ENCODE data around the gene GPT2. TPM values are rescaled to one million over a fixed set of nuclear protein-coding genes. Genes with fewer than 3 reads are reported as not detected.
A peak's percentile ranks its signal among the peaks of the same experiment; 100 is the strongest.
"Not testable (repeated sequence)": the region's sequence is repeated elsewhere in the genome, so short reads cannot be mapped to it uniquely, and the experiment has no call there.

The GPT2 gene
- total RNA-seq, 1 donor from 2014 or later: 93.1 TPM

GRCh38 chr16:46857368-46857945 lies 26.7 kb upstream of the GPT2 start:
- H3K9me3 Mint-ChIP-seq (ENCODE audit: low read depth): peaks cover under 1% of the 10 kb centered on the region
- no peaks in the 10 kb centered on the region for H3K27me3 Mint-ChIP-seq
- TF ChIP-seq CTCF (IDR thresholded peaks at IDR 0.05; ENCODE audit: unreplicated experiment): peak; percentile 51
- no peak overlapping the region for H3K27ac Mint-ChIP-seq
- no peak overlapping the region for H3K4me3 Mint-ChIP-seq (ENCODE audit: low read depth)
- no peaks in the 10 kb centered on the region for H3K36me3 Mint-ChIP-seq (ENCODE audit: insufficient read depth)
- DNase-seq (ENCODE audit: low spot score, unreplicated experiment): no peak
- H3K4me1 Mint-ChIP-seq (ENCODE audit: low read depth): peaks cover 24% of the 10 kb centered on the region

- Mint-ChIP-seq H3K9me3 (ENCODE audit: low read depth) (peaks cover 4% of the 10 kb centered on the region), H3K4me3 (ENCODE audit: low read depth) (no peak overlapping the region), H3K36me3 (ENCODE audit: insufficient read depth) (no peaks in the 10 kb centered on the region), H3K27me3 (no peaks in the 10 kb centered on the region), H3K27ac (no peak overlapping the region), H3K4me1 (ENCODE audit: low read depth) (peaks cover 20% of the 10 kb centered on the region)
- DNase-seq (ENCODE audit: low spot score, unreplicated experiment): no peak
- no peak for TF ChIP-seq CTCF (IDR thresholded peaks at IDR 0.05; ENCODE audit: unreplicated experiment)
These were observed 26.0 kb upstream of the GPT2 start for GRCh38 chr16:46858151-46858550.

GRCh38 chr16:46859719-46860152 lies 24.4 kb upstream of the GPT2 start:
- peaks cover 12% of the 10 kb centered on the region for H3K4me1 Mint-ChIP-seq (ENCODE audit: low read depth)
- no peak overlapping the region for H3K27ac Mint-ChIP-seq
- peaks cover 4% of the 10 kb centered on the region for H3K9me3 Mint-ChIP-seq (ENCODE audit: low read depth)
- H3K4me3 Mint-ChIP-seq (ENCODE audit: low read depth): no peak overlapping the region
- no peak for TF ChIP-seq CTCF (IDR thresholded peaks at IDR 0.05; ENCODE audit: unreplicated experiment)
- H3K36me3 Mint-ChIP-seq (ENCODE audit: insufficient read depth): no peaks in the 10 kb centered on the region
- no peak for DNase-seq (ENCODE audit: low spot score, unreplicated experiment)
- H3K27me3 Mint-ChIP-seq: no peaks in the 10 kb centered on the region

- Mint-ChIP-seq H3K4me3 (ENCODE audit: low read depth) (no peak overlapping the region), H3K27ac (no peak overlapping the region), H3K4me1 (ENCODE audit: low read depth) (no peaks in the 10 kb centered on the region), H3K36me3 (ENCODE audit: insufficient read depth) (no peaks in the 10 kb centered on the region), H3K9me3 (ENCODE audit: low read depth) (peaks cover 4% of the 10 kb centered on the region), H3K27me3 (no peaks in the 10 kb centered on the region)
- TF ChIP-seq CTCF (IDR thresholded peaks at IDR 0.05; ENCODE audit: unreplicated experiment): no peak
- DNase-seq (ENCODE audit: low spot score, unreplicated experiment): no peak
These were observed 21.4 kb upstream of the GPT2 start for GRCh38 chr16:46862555-46863447.

- H3K4me3 Mint-ChIP-seq (ENCODE audit: low read depth): no peak overlapping the region
- no peak for DNase-seq (ENCODE audit: low spot score, unreplicated experiment)
- H3K4me1 Mint-ChIP-seq (ENCODE audit: low read depth): no peaks in the 10 kb centered on the region
- no peaks in the 10 kb centered on the region for H3K27me3 Mint-ChIP-seq
- no peak overlapping the region for H3K27ac Mint-ChIP-seq
- no peak for TF ChIP-seq CTCF (IDR thresholded peaks at IDR 0.05; ENCODE audit: unreplicated experiment)
- peaks cover 4% of the 10 kb centered on the region for H3K9me3 Mint-ChIP-seq (ENCODE audit: low read depth)
- no peaks in the 10 kb centered on the region for H3K36me3 Mint-ChIP-seq (ENCODE audit: insufficient read depth)
These were observed 17.9 kb upstream of the GPT2 start for GRCh38 chr16:46866286-46866685.

- H3K9me3 Mint-ChIP-seq (ENCODE audit: low read depth); H3K4me1 Mint-ChIP-seq (ENCODE audit: low read depth); H3K36me3 Mint-ChIP-seq (ENCODE audit: insufficient read depth); H3K27me3 Mint-ChIP-seq; H3K4me3 Mint-ChIP-seq (ENCODE audit: low read depth); DNase-seq (ENCODE audit: low spot score, unreplicated experiment): not testable (repeated sequence)
- H3K27ac Mint-ChIP-seq: peak overlapping the region; percentile 43
These were observed 16.7 kb upstream of the GPT2 start for GRCh38 chr16:46867486-46867885.

- H3K27me3 Mint-ChIP-seq; H3K36me3 Mint-ChIP-seq (ENCODE audit: insufficient read depth); DNase-seq (ENCODE audit: low spot score, unreplicated experiment); H3K4me3 Mint-ChIP-seq (ENCODE audit: low read depth); H3K9me3 Mint-ChIP-seq (ENCODE audit: low read depth); H3K27ac Mint-ChIP-seq; H3K4me1 Mint-ChIP-seq (ENCODE audit: low read depth): not testable (repeated sequence)
These were observed 15.3 kb upstream of the GPT2 start for GRCh38 chr16:46868891-46869290.
